ENCODE data around the gene PIGO. TPM values are rescaled to one million over a fixed set of nuclear protein-coding genes. Genes with fewer than 3 reads are reported as not detected.

The PIGO gene
- total and polyA plus RNA-seq, 9 of the 15 experiments (the other 6 are each of a cell fraction or from before 2014, with no cell fraction given) = 5.4 to 13.7 (median 9.7) TPM

GRCh38 chr9:35102769-35103659 is 6.6 kb upstream of the PIGO start, which contains the start of gene STOML2 (continued):
- TF ChIP-seq GABPA (tag; conservative IDR thresholded peaks at IDR 0.05; ENCODE audit: low read depth) = peak; percentile 98
- TF ChIP-seq FOXK2 (conservative IDR thresholded peaks at IDR 0.05 in 1 of 2, IDR thresholded peaks at IDR 0.05 in 1 of 2; ENCODE audit: low read depth in 2 of 2) = peak; percentile 68; a peak in 3 of 4 replicates
- no peak for TF ChIP-seq RAD21 (CRISPR knock-in tag; conservative IDR thresholded peaks at IDR 0.05 in 1 of 2, IDR thresholded peaks at IDR 0.05 in 1 of 2)
- TF ChIP-seq JUND (IDR thresholded peaks at IDR 0.05; ENCODE audit: borderline replicate concordance, low read depth, low read length) = peak; percentile 64
- TF ChIP-seq JUND (tag; IDR thresholded peaks at IDR 0.05; ENCODE audit: borderline replicate concordance, low read depth, low read length) = no peak; the same call in 2 of the 3 replicates
- peak; percentile 14 to 80; a peak in 2 of 4 replicates for TF ChIP-seq HDAC1 (IDR thresholded peaks at IDR 0.05)
- TF ChIP-seq ZNF57 (CRISPR knock-in tag; IDR thresholded peaks at IDR 0.05) = no peak
- TF ChIP-seq ZC3H11A (IDR thresholded peaks at IDR 0.05; ENCODE audit: low read depth, low read length) = peak; percentile 80; the same call in 1 of the 2 replicates
- TF ChIP-seq TBL1XR1 (IDR thresholded peaks at IDR 0.05; ENCODE audit: low read length in 2 of 2) = no peak
- peak; percentile 41 for TF ChIP-seq NEUROD1 (IDR thresholded peaks at IDR 0.05; ENCODE audit: borderline replicate concordance, low read depth, low read length, partially characterized antibody)
- TF ChIP-seq CHD1 (IDR thresholded peaks at IDR 0.05; ENCODE audit: low read length) = peak; percentile 64
- peak; percentile 84 for TF ChIP-seq HCFC1 (IDR thresholded peaks at IDR 0.05; ENCODE audit: low read depth, low read length)
- no peak for TF ChIP-seq ATF1 (CRISPR knock-in tag; IDR thresholded peaks at IDR 0.05)
- TF ChIP-seq ATF1 (tag; IDR thresholded peaks at IDR 0.05) = peak; percentile 74
- TF ChIP-seq FOS (IDR thresholded peaks at IDR 0.05; ENCODE audit: extremely low read depth, insufficient read length) = peak; percentile 34
- no peak for TF ChIP-seq ZNF121 (CRISPR knock-in tag; conservative IDR thresholded peaks at IDR 0.05)
- peak; percentile 84 for TF ChIP-seq TAF9B (IDR thresholded peaks at IDR 0.05; ENCODE audit: partially characterized antibody)
- peak; percentile 86 for TF ChIP-seq EP400 (IDR thresholded peaks at IDR 0.05)
- peak; percentile 76 for TF ChIP-seq RBBP5 (IDR thresholded peaks at IDR 0.05; ENCODE audit: borderline replicate concordance, insufficient read depth, low read length, poor library complexity, severe bottlenecking)
- TF ChIP-seq HMBOX1 (IDR thresholded peaks at IDR 0.05) = 0 out of 2 replicates have a peak, but pooled peaks have one; percentile 32
- peak; percentile 77 for TF ChIP-seq EGR1 (conservative IDR thresholded peaks at IDR 0.05)
- TF ChIP-seq ETS1 (conservative IDR thresholded peaks at IDR 0.05; ENCODE audit: control insufficient read depth, low read depth, low read length) = peak; percentile 59; the same call in 1 of the 2 replicates
- TF ChIP-seq SMARCA5 (IDR thresholded peaks at IDR 0.05) = no peak
- TF ChIP-seq ZNF263 (CRISPR knock-in tag; IDR thresholded peaks at IDR 0.05; ENCODE audit: borderline replicate concordance) = 0 out of 2 replicates have a peak, but pooled peaks have one; percentile 10
- peak; percentile 2; the same call in 1 of the 2 replicates for TF ChIP-seq RB1 (IDR thresholded peaks at IDR 0.05; ENCODE audit: low read depth)
- 0 out of 2 replicates have a peak, but pooled peaks have one; percentile 47 for TF ChIP-seq SMAD4 (CRISPR knock-in tag; conservative IDR thresholded peaks at IDR 0.05)
- peak; percentile 22; the same call in 1 of the 2 replicates for TF ChIP-seq MTA2 (IDR thresholded peaks at IDR 0.05; ENCODE audit: low read depth)
- no peak for TF ChIP-seq ZFPM2 (CRISPR knock-in tag; IDR thresholded peaks at IDR 0.05)

Measured in K562 (cell line).